Muscle of back (tissue), 11 donors: Measurements from ENCODE around the gene SEC16B. TPM values are rescaled to one million over a fixed set of nuclear protein-coding genes. Genes with fewer than 3 reads are reported as not detected.

ENCODE experiments used
- DNase-seq, 3 donors: peaks; one replicate each; pipeline versions ENCODE4 v3.0.0 to v3.0.0-alpha.2; 2013
- polyA plus RNA-seq, 10 donors: library from polyadenylated mRNA; unstranded; fragments of 120-200 nt; gene quantifications; one replicate each; pipeline ENCODE4 v1.2.1, GENCODE V29; 2013; ENCODE audit not compliant: insufficient read length in 10 of 10

Gene SEC16B
- polyA plus RNA-seq, 10 donors = 4.9 to 11.2 (median 7.5) TPM

DNA sequence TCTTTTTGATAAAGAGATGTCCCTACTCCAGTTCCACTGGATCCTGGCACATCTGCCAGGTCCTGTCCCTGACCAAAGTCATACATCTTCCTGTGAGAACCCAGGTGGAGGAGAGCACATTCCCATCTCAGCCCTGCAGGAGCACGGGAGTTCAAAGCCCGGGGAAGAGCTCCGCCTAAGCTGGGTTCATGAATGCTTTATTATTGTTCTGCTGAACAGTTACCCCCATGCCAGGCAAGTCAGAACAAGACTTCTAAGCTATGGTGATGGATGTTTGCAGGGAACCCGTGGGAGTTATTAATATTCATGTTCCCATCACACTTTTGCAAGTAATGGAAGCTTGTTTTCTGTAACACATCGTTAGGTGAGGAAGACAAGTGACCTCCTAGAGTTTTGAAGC lies 62.9 kb downstream of the SEC16B start:
- DNase-seq = no peak

DNA sequence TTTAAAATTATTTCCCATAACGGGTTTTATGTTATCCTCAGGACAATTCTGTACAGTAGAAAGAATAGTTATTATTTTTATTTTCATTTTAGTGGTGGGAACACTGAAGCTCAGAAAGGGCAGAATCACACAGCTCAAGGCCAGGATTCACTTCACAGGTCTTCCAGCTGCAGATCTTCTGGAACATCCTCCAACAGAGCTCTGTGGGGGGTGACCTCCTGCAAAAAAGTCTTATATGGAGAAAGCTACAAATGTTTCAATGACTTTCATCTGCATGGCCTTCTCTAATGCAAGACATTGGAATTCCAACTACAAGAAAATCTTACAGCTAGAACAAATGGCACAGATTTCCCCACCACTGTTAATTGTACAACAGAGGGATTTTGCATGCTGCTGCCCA lies 64.2 kb downstream of the SEC16B start:
- DNase-seq = no peak

DNA sequence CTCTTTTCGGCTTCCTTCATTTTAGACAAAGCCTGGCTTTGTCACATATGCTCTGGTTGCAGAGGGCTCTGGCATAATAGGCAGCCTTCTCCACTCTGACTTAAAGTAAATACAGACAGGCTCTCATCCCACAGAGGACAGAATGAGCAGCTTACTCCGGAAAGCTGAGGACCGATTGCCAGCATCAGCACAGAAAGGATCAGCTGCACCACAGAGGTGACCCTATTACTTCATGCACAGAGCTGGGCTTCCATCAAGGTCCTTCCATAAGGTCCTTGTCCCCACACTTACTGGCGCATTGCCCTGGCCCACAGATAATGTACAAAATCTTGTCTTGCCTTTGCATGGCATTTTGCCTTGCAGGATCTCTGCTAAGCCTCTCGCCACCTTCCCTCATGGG lies 67.6 kb downstream of the SEC16B start:
- no peak for DNase-seq

DNA sequence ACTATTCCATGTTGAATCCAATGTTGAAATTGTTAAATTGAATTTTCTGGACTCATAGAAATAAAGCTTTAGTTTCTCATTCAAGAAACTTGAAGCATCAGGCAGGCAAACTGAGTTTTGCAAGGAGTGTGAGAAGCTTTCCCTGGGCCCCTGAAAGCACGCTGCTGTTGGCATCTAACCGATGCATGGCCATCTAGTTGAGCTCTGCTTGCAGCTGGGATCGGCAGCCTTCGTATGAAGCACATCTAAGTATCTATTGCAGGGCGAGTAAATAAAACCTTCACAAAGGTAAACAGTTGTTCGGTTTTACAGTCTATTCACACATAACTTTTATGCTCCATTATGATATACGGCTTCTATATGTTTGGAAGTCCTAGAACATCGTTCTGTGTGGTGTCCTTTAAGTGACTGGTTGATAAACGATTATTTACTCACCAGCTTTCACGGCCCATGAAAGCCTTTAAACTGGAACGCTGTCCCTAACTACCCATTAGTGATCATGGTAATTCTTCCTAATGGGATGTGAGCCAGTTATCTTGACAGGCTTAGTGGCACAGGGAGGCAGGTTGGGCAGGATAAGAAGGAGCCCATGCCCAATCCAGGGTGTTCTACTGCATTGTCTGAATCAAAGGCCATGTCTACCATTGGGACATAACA lies 71.7 kb downstream of the SEC16B start:
- DNase-seq = no peak

DNA sequence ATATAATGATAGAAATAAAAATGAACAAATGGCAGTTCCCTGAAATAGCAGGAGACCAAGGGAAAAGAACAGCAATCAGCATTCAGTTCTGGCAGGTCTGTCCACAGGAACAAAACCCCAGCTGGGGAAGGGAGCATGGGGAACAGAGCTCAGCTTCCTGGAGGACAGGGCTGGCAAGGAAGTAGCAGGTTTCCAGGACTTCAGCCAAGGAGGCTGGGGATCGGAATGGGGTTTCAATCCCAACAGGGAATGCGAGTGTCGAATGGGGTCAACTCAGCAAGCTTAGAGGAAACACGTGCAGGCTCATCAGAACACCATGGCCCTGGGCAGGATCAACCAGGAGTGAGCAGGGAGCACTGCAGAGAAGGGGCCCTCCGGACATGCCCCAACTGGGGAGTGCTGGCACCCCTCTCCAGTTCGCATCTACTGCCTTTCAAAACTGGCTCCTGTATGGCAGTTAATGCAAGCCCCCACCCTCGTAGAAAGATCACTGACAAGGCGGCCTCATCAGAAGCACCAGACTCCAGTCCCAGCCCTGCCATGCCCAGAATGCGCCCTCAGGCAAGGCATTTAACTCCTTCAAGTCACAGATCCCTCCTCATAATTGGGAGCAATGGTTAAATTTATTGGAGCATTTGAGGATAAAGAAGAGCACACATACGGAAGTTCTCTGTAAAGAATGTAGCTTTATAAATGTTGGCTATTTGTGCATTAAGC lies 72.4 kb downstream of the SEC16B start:
- DNase-seq = peak in 1 of 3 donors; percentile 64

Other genes starting within 250 kb of the SEC16B start
- gene RASAL2, start 124.0 kb upstream of the SEC16B start, polyA plus RNA-seq = 10 to 100 TPM; 11.1 to 17.1 (median 13.1) TPM